ENCODE data around the gene BMS1. TPM values are rescaled to one million over a fixed set of nuclear protein-coding genes. Genes with fewer than 3 reads are reported as not detected.

The BMS1 gene
- total and polyA plus RNA-seq, 2 of the 4 experiments (the other 2 are of a cell fraction) = 7.5 to 22.9 TPM

GRCh38 chr10:42874713-42875387 lies 92.3 kb downstream of the BMS1 start:
- H3K9me1 ChIP-seq (ENCODE audit: insufficient read depth, low read length) = no peaks in the 10 kb centered on the region
- no peak overlapping the region for H4K91ac ChIP-seq (ENCODE audit: insufficient read depth, low read depth, low read length)
- no peak overlapping the region for H4K8ac ChIP-seq (ENCODE audit: low read depth in 2 of 2, low read length in 2 of 2)
- H2BK20ac ChIP-seq (ENCODE audit: low read depth, low read length) = no peak overlapping the region
- no peak overlapping the region for H3K27ac ChIP-seq (ENCODE audit: insufficient read depth, low read length)
- H2BK120ac ChIP-seq (ENCODE audit: low read depth, low read length) = no peak overlapping the region
- no peaks in the 10 kb centered on the region for H3K9me3 ChIP-seq (ENCODE audit: control insufficient read depth, insufficient read depth, low read length)
- ChIA-PET POLR2A (ENCODE audit: unreplicated experiment) (no interaction called here), CTCF (no interaction called here)
- H3K4me2 ChIP-seq (ENCODE audit: low read depth, low read length) = no peak overlapping the region
- H4K20me1 ChIP-seq (ENCODE audit: insufficient read depth, low read length) = no peaks in the 10 kb centered on the region
- H3K23ac ChIP-seq (ENCODE audit: low read depth, low read length) = no peak overlapping the region
- H3K4me3 ChIP-seq (ENCODE audit: insufficient read depth, low read depth, low read length) = no peak overlapping the region
- no peak overlapping the region for H3K4ac ChIP-seq (ENCODE audit: low read depth, low read length)
- WGBS, 2 experiments (ENCODE audit: extremely low coverage in 2 of 2, insufficient read length in 1 of 2) = 27% methylated on average over 2 of the region's 15 CpGs; no CpG with 5 or more reads in 1 of the 2 experiments
- H3K56ac ChIP-seq (ENCODE audit: extremely low read depth, insufficient read depth, low read length) = no peak overlapping the region
- no peak overlapping the region for H3K18ac ChIP-seq (ENCODE audit: low read depth, low read length)
- intact Hi-C loops (cut with micrococcal nuclease) = no loop called here
- no peak overlapping the region for H2AK5ac ChIP-seq (ENCODE audit: low read depth, low read length)
- no peak for DNase-seq
- TF ChIP-seq POLR2A (IDR thresholded peaks at IDR 0.05; ENCODE audit: low read depth, low read length) = no peak
- TF ChIP-seq MAFK (IDR thresholded peaks at IDR 0.05; ENCODE audit: low read depth, low read length) = no peak
- TF ChIP-seq RFX5 (IDR thresholded peaks at IDR 0.05; ENCODE audit: low read depth, low read length) = no peak
- no peak for TF ChIP-seq FOS (IDR thresholded peaks at IDR 0.05; ENCODE audit: low read depth, low read length)
- no peak for TF ChIP-seq CHD1 (IDR thresholded peaks at IDR 0.05; ENCODE audit: low read depth, low read length)
- TF ChIP-seq CEBPB (IDR thresholded peaks at IDR 0.05; ENCODE audit: low read depth, low read length) = no peak
- no peak for TF ChIP-seq CTCF (conservative IDR thresholded peaks at IDR 0.05; ENCODE audit: low read depth, low read length)
- no peak for TF ChIP-seq BHLHE40 (IDR thresholded peaks at IDR 0.05; ENCODE audit: low read depth, low read length)
- no peak for TF ChIP-seq MAZ (IDR thresholded peaks at IDR 0.05; ENCODE audit: borderline replicate concordance, low read depth, low read length)
- no peak for TF ChIP-seq USF2 (IDR thresholded peaks at IDR 0.05; ENCODE audit: low read depth, low read length)
- H3K79me1 ChIP-seq (ENCODE audit: low read depth in 1 of 2, low read length in 2 of 2) = no peaks in the 10 kb centered on the region
- peaks cover 4% of the 10 kb centered on the region; the same call in 1 of the 2 replicates for H3K27me3 ChIP-seq (ENCODE audit: control insufficient read depth, insufficient read depth, low read length)
- dilution Hi-C loops (cut with HindIII; ENCODE audit: low sequenced_read_pairs, unreplicated experiment) = no loop called here
- no peak overlapping the region for H4K5ac ChIP-seq (ENCODE audit: low read depth, low read length)
- H2AK9ac ChIP-seq (replicated peaks; ENCODE audit: low read depth, low read length, poor library complexity) = no peak overlapping the region
- no peak overlapping the region for H2BK15ac ChIP-seq (ENCODE audit: low read depth, low read length)
- H3K36me3 ChIP-seq (ENCODE audit: control insufficient read depth, insufficient read depth, low read length) = no peaks in the 10 kb centered on the region
- H3K9ac ChIP-seq (ENCODE audit: low read depth, low read length) = no peak overlapping the region
- no peak for ATAC-seq (ENCODE audit: low read depth)
- no peak overlapping the region for H3K14ac ChIP-seq (replicated peaks; ENCODE audit: low read depth, low read length)
- no peak overlapping the region for H2AFZ ChIP-seq (replicated peaks; ENCODE audit: low read length, poor library complexity)
- no TSS peak for BruUV-seq (replicated peaks)
- no peak overlapping the region for H2BK5ac ChIP-seq (ENCODE audit: low read depth, low read length, poor library complexity, severe bottlenecking)
- no peaks in the 10 kb centered on the region for H3K4me1 ChIP-seq (ENCODE audit: control insufficient read depth, insufficient read depth, low read length)
- in situ Hi-C loops (cut with MboI; ENCODE audit: low sequenced_read_pairs) = loop anchor here (10.0 to 25.0 kb wide), 2 partner anchors 187 to 230 kb away; no protein-coding TSS in a partner anchor

Data from IMR-90 (cell line).